Prostate gland (tissue), 2 donors: ENCODE measurements around the gene KEAP1. TPM values are rescaled to one million over a fixed set of nuclear protein-coding genes. Genes with fewer than 3 reads are reported as not detected.
A peak's percentile ranks its signal among the peaks of the same experiment; 100 is the strongest.
"Not testable (repeated sequence)": the region's sequence is repeated elsewhere in the genome, so short reads cannot be mapped to it uniquely, and the experiment has no call there.

Experiments
- DNase-seq: peaks from one replicate; pipeline ENCODE4 v3.0.0-alpha.2; 2019; ENCODE audit warnings: low spot score
- H3K27ac ChIP-seq, 2 donors: fragments of 200-600 bp; sonication (generic); 2 replicates each; pipeline ENCODE4 v1.5.1; 2017 to 2019
- H3K27me3 ChIP-seq: fragments of 200-600 bp; sonication (generic); replicated peaks from 2 replicates; pipeline ENCODE4 v1.5.1; 2019; ENCODE audit not compliant: insufficient read depth
- H3K36me3 ChIP-seq, 2 donors: fragments of 200-600 bp; sonication (generic); 1 replicate in 1 of 2; 2 replicates in 1 of 2; pipeline versions ENCODE4 v1.5.1 to v1.8.1; 2017 to 2019
- H3K4me1 ChIP-seq: fragments of 200-600 bp; sonication (generic); replicated peaks from 2 replicates; pipeline ENCODE4 v1.5.1; 2019
- H3K4me3 ChIP-seq, 2 donors: fragments of 200-600 bp; sonication (generic); 2 replicates each; pipeline ENCODE4 v1.5.1; 2017 to 2019
- H3K9me3 ChIP-seq: fragments of 200-600 bp; sonication (generic); 2 replicates; pipeline ENCODE4 v1.5.1; 2017
- CTCF ChIP-seq, 4 experiments: fragments of 200-600 bp in 2 of 4; fragments of 450-650 bp in 2 of 4; sonication (generic) in 2 of 4; IDR thresholded peaks; 1 replicate in 3 of 4; 2 replicates in 1 of 4; pipeline ENCODE4 v1.5.1; 2016 to 2019; ENCODE audit warnings: antibody characterized with exemption in 4 of 4, mild to moderate bottlenecking in 2 of 4, moderate library complexity in 2 of 4
- POLR2A ChIP-seq: fragments of 450-650 bp; IDR thresholded peaks from one replicate; pipeline ENCODE4 v1.6.1; 2016; ENCODE audit warnings: antibody characterized with exemption, mild to moderate bottlenecking
- POLR2AphosphoS5 ChIP-seq: sonication (generic); formaldehyde crosslinking; IDR thresholded peaks from one replicate; pipeline ENCODE4 v1.6.1; 2017; ENCODE audit warnings: antibody characterized with exemption
- whole genome bisulfite sequencing: methylation state at CpG from one replicate; pipeline ENCODE4 v1.1.5; 2018; 5-methylcytosine and 5-hydroxymethylcytosine counted together
- intact Hi-C: fragments of 100-400 bp; cut with DNase I; formaldehyde crosslinking; loops from one replicate; pipeline ENCODE4 v1.14.2; 2022
- total RNA-seq, 2 donors: library from RNA; depleted of rRNA; stranded (reverse); fragments of >200 nt; gene quantifications; one replicate each; pipeline ENCODE4 v1.1.0, GENCODE V29; 2016

The KEAP1 gene
- total RNA-seq, 2 donors from 2014 or later: 93.4 to 94.2 TPM

- no peaks in the 10 kb centered on the region for H3K36me3 ChIP-seq
- WGBS: 44% methylated on average over 6 of the region's 6 CpGs
- no peak overlapping the region for H3K27ac ChIP-seq
- intact Hi-C loops: no loop called here
- H3K27me3 ChIP-seq: no peaks in the 10 kb centered on the region
- no peak overlapping the region for H3K4me3 ChIP-seq
- H3K4me1 ChIP-seq: no peaks in the 10 kb centered on the region
- TF ChIP-seq CTCF (IDR thresholded peaks at IDR 0.05) (no peak), POLR2A (no peak), POLR2AphosphoS5 (peak; percentile 79)
- peak; percentile 74 for DNase-seq
- no peaks in the 10 kb centered on the region for H3K9me3 ChIP-seq
Observed at GRCh38 chr19:10535613-10536012, 32.5 kb upstream of the KEAP1 start.

- Histone ChIP-seq H3K36me3 (no peaks in the 10 kb centered on the region), H3K9me3 (no peaks in the 10 kb centered on the region), H3K27ac (peak overlapping the region in 1 of 2 donors; percentile 14), H3K4me1 (no peaks in the 10 kb centered on the region), H3K4me3 (no peak overlapping the region), H3K27me3 (no peaks in the 10 kb centered on the region)
- intact Hi-C loops: no loop called here
- TF ChIP-seq CTCF (IDR thresholded peaks at IDR 0.05): no peak
- TF ChIP-seq POLR2AphosphoS5: peak; percentile 61
- 63% methylated on average over 10 of the region's 10 CpGs for WGBS
- no peak for DNase-seq
Observed at GRCh38 chr19:10533646-10534386, 30.7 kb upstream of the KEAP1 start.

- Histone ChIP-seq H3K4me1 (no peaks in the 10 kb centered on the region), H3K9me3 (no peaks in the 10 kb centered on the region), H3K36me3 (no peaks in the 10 kb centered on the region), H3K27ac (no peak overlapping the region), H3K27me3 (no peaks in the 10 kb centered on the region), H3K4me3 (no peak overlapping the region)
- intact Hi-C loops: no loop called here
- no peak for DNase-seq
- TF ChIP-seq CTCF (IDR thresholded peaks at IDR 0.05): no peak
- TF ChIP-seq POLR2A: no peak
- TF ChIP-seq POLR2AphosphoS5: no peak
- 88% methylated on average over 1 of the region's 1 CpG for WGBS
Observed at GRCh38 chr19:10532457-10532856, 29.3 kb upstream of the KEAP1 start.

GRCh38 chr19:10526887-10527286 lies 23.7 kb upstream of the KEAP1 start:
- DNase-seq, intact Hi-C loops, H3K9me3 ChIP-seq, H3K4me3 ChIP-seq, H3K4me1 ChIP-seq, H3K36me3 ChIP-seq, H3K27ac ChIP-seq, H3K27me3 ChIP-seq: not testable (repeated sequence)
- 89% methylated on average over 8 of the region's 8 CpGs for WGBS

GRCh38 chr19:10525636-10526035 lies 22.5 kb upstream of the KEAP1 start:
- Histone ChIP-seq H3K27ac (no peak overlapping the region), H3K27me3 (no peaks in the 10 kb centered on the region)
- WGBS: 85% methylated on average over 7 of the region's 7 CpGs

More at GRCh38 chr19:10525636-10526035, 22.5 kb upstream of the KEAP1 start:
- Histone ChIP-seq H3K9me3 (no peaks in the 10 kb centered on the region), H3K4me3 (no peak overlapping the region), H3K36me3 (no peaks in the 10 kb centered on the region), H3K4me1 (no peaks in the 10 kb centered on the region)
- intact Hi-C loops: no loop called here
- TF ChIP-seq POLR2A: no peak
- TF ChIP-seq POLR2AphosphoS5: no peak
- no peak for TF ChIP-seq CTCF (IDR thresholded peaks at IDR 0.05)
- no peak for DNase-seq
